PC-3 (cell line): ENCODE results near the gene FOXE1. TPM values are rescaled to one million over a fixed set of nuclear protein-coding genes. Genes with fewer than 3 reads are reported as not detected.

Experiments used
- ATAC-seq: fragments of 200-7000 bp; cut with Tn5 transposase; 2 replicates; pipeline ENCODE4 v1.9.1; 2020; ENCODE audit warnings: mild to moderate bottlenecking, moderate library complexity
- BruUV-seq: library from RNA; stranded (reverse); fragments of 400-500 nt; replicated peaks from 2 replicates; lab custom pipeline; 2021; lab: Mats Ljungman, UMichigan
- CTCF ChIA-PET: fragments of 300-600 bp; sonication (Branson Sonifier 250); formaldehyde crosslinking; loops from one replicate; lab custom pipeline; 2022; ENCODE audit warnings: antibody characterized with exemption; lab: Charles Lee
- POLR2A ChIA-PET: fragments of 300-600 bp; sonication (Branson Sonifier 250); formaldehyde crosslinking; loops from one replicate; lab custom pipeline; 2022; ENCODE audit warnings: antibody characterized with exemption; ENCODE audit not compliant: unreplicated experiment; lab: Charles Lee
- DNase-seq: peaks from one replicate; pipeline ENCODE4 v3.0.0-alpha.2; 2015
- H2AFZ ChIP-seq: fragments of 300-600 bp; sonication (generic); 2 replicates; pipeline ENCODE4 v1.6.0; 2016; ENCODE audit warnings: antibody characterized with exemption, low read length
- H3F3A ChIP-seq: fragments of 300-600 bp; sonication (generic); one replicate; pipeline ENCODE4 v1.6.0; 2017; ENCODE audit warnings: antibody characterized with exemption, low read length, control low read depth, mild to moderate bottlenecking; ENCODE audit not compliant: unreplicated experiment
- H3K27ac ChIP-seq: fragments of 300-600 bp; sonication (generic); 2 replicates; pipeline ENCODE4 v1.5.1; 2016; ENCODE audit warnings: mild to moderate bottlenecking, low read length
- H3K27me3 ChIP-seq: fragments of 300-600 bp; sonication (generic); 2 replicates; pipeline ENCODE4 v1.6.1; 2016; ENCODE audit warnings: low read length, mixed read lengths
- H3K36me3 ChIP-seq: fragments of 300-600 bp; sonication (generic); 2 replicates; pipeline ENCODE4 v1.6.1; 2016; ENCODE audit warnings: low read depth, mixed run types, low read length, mixed read lengths
- H3K4me1 ChIP-seq: fragments of 300-600 bp; sonication (generic); 2 replicates; pipeline ENCODE4 v1.5.1; 2016; ENCODE audit warnings: low read length; ENCODE audit not compliant: insufficient read depth
- H3K4me2 ChIP-seq: fragments of 300-600 bp; sonication (generic); 2 replicates; pipeline ENCODE4 v1.6.0; 2016; ENCODE audit warnings: low read length
- H3K4me3 ChIP-seq: fragments of 300-600 bp; sonication (generic); 2 replicates; pipeline ENCODE4 v1.5.1; 2016; ENCODE audit warnings: mild to moderate bottlenecking, low read length, mixed read lengths
- H3K79me2 ChIP-seq: fragments of 300-600 bp; sonication (generic); 2 replicates; pipeline ENCODE4 v1.6.1; 2017; ENCODE audit warnings: low read length, mixed read lengths
- H3K9ac ChIP-seq: fragments of 300-600 bp; sonication (generic); 2 replicates; pipeline ENCODE4 v1.6.0; 2016; ENCODE audit warnings: mild to moderate bottlenecking, low read length
- H3K9me2 ChIP-seq: fragments of 300-600 bp; sonication (generic); replicated peaks from 2 replicates; pipeline ENCODE4 v1.6.1; 2016; ENCODE audit warnings: mixed run types, low read length, mixed read lengths
- H3K9me3 ChIP-seq: fragments of 300-600 bp; sonication (generic); 2 replicates; pipeline ENCODE4 v1.6.1; 2016; ENCODE audit warnings: low read length, mixed read lengths
- H4K20me1 ChIP-seq: fragments of 300-600 bp; sonication (generic); 2 replicates; pipeline ENCODE4 v1.6.1; 2016; ENCODE audit warnings: low read length, mixed read lengths
- CTCF ChIP-seq: fragments of 300-600 bp; sonication (generic); conservative IDR thresholded peaks from 2 replicates; pipeline ENCODE4 v1.5.1; 2017; ENCODE audit warnings: antibody characterized with exemption, low read depth, mild to moderate bottlenecking, low read length
- EZH2 ChIP-seq: fragments of 300-600 bp; sonication (generic); IDR thresholded peaks from one replicate; pipeline ENCODE4 v1.6.1; 2017; ENCODE audit warnings: antibody characterized with exemption, mild to moderate bottlenecking, low read length; ENCODE audit not compliant: unreplicated experiment
- EZH2phosphoT487 ChIP-seq: fragments of 300-600 bp; sonication (generic); IDR thresholded peaks from 2 replicates; pipeline ENCODE4 v1.6.1; 2018; ENCODE audit warnings: mild to moderate bottlenecking, antibody characterized with exemption, low read length, borderline replicate concordance
- intact Hi-C: fragments of 100-400 bp; cut with micrococcal nuclease; formaldehyde crosslinking; loops from 2 replicates; pipeline ENCODE4 v1.9.0; 2023
- total RNA-seq: library from RNA; depleted of rRNA; stranded (reverse); fragments of >200 nt; gene quantifications from 2 replicates; pipeline ENCODE4 v1.2.3, GENCODE V29; 2014

Gene FOXE1
- total RNA-seq, 1 experiment from 2014 or later, result not detected

GRCh38 chr9:97830884-97831829, 21.9 kb upstream of the FOXE1 start:
- H2AFZ ChIP-seq, result no peak overlapping the region
- ATAC-seq, result no peak

DNA sequence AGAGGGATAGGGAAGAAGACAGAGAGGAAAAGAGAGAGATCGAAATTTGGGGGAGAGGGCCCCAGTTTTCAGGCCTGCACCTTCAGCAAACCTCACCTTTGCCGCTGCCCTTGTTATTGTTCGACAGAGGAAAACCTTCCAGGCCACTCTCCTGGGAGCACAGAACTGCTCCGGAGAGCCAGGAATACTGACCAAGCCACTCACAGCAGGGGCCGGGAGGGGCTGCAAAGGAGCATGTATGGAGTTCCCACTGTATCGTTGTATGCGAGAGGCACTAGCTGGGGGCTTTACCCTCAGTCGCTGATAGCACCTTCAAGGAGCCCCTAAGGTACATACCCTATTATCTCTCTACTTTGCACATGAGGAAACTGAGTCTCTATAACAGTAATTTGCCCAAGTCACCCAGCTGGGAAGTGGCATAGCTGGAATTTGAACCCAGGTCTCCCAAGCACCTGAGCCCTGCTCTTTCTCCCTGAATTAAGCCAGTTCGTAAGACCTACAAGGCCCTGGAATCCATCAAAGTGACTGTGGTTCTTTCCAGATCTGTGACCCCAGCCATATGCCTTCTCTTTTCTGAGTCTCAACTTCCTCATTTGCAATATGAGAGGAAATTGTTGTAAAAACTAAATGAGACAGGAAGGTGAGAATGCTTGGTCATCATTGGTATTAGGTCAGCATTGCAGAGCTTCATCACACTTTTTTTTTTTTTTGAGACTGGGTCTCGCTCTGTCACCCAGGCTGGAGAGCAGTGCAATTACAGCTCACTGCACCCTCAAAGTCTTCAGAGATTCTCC, 21.0 kb upstream of the FOXE1 start:
- DNase-seq (no peak), ATAC-seq (no peak)
- Histone ChIP-seq H4K20me1 (no peaks in the 10 kb centered on the region), H3K36me3 (no peaks in the 10 kb centered on the region), H3K4me3 (no peak overlapping the region), H3F3A (no peaks in the 10 kb centered on the region), H3K4me2 (no peak overlapping the region), H3K27me3 (no peaks in the 10 kb centered on the region), H3K9me3 (no peaks in the 10 kb centered on the region), H3K27ac (no peak overlapping the region), H3K79me2 (no peaks in the 10 kb centered on the region), H2AFZ (no peak overlapping the region), H3K9me2 (no peaks in the 10 kb centered on the region), H3K4me1 (no peaks in the 10 kb centered on the region), H3K9ac (no peak overlapping the region)
- CTCF ChIA-PET, result no interaction called here
- intact Hi-C loops, result no loop called here
- POLR2A ChIA-PET, result no interaction called here
- TF ChIP-seq EZH2phosphoT487 (no peak), CTCF (no peak), EZH2 (no peak)
- BruUV-seq, result no TSS peak

More at GRCh38 chr9:97830884-97831829, 21.9 kb upstream of the FOXE1 start:
- TF ChIP-seq EZH2, result no peak
- TF ChIP-seq EZH2phosphoT487, result no peak
- no peak for TF ChIP-seq CTCF
- CTCF ChIA-PET, result no interaction called here
- no peak overlapping the region for H3K9ac ChIP-seq
- no peak overlapping the region for H3K4me2 ChIP-seq
- no peaks in the 10 kb centered on the region for H4K20me1 ChIP-seq
- H3K27me3 ChIP-seq, result no peaks in the 10 kb centered on the region
- POLR2A ChIA-PET, result no interaction called here
- H3K9me3 ChIP-seq, result no peaks in the 10 kb centered on the region
- no peak overlapping the region for H3K27ac ChIP-seq
- intact Hi-C loops, result no loop called here
- no TSS peak for BruUV-seq
- H3K79me2 ChIP-seq, result no peaks in the 10 kb centered on the region
- no peaks in the 10 kb centered on the region for H3K36me3 ChIP-seq
- H3K4me1 ChIP-seq, result no peaks in the 10 kb centered on the region
- H3F3A ChIP-seq, result no peaks in the 10 kb centered on the region
- no peak overlapping the region for H3K4me3 ChIP-seq
- no peaks in the 10 kb centered on the region for H3K9me2 ChIP-seq
- DNase-seq, result no peak
